Gastroesophageal sphincter (tissue), 4 donors: ENCODE measurements around the gene VASN. TPM values are rescaled to one million over a fixed set of nuclear protein-coding genes. Genes with fewer than 3 reads are reported as not detected.

Experiments
- ATAC-seq: fragments of 150-250 bp; one replicate; pipeline ENCODE4 v1.9.1; 2016; ENCODE audit warnings: mild to moderate bottlenecking, moderate library complexity
- H3K27ac ChIP-seq, 4 donors: fragments of 200-600 bp; sonication (generic) in 3 of 4; 1 replicate in 3 of 4; 2 replicates in 1 of 4; pipeline ENCODE4 v1.5.1; 2016 to 2019
- H3K27me3 ChIP-seq: fragments of 200-600 bp; sonication (generic); one replicate; pipeline ENCODE4 v1.5.1; 2019
- H3K36me3 ChIP-seq, 2 donors: fragments of 200-600 bp; sonication (generic); one replicate each; pipeline ENCODE4 v1.5.1; 2019; ENCODE audit warnings: control low read depth in 1 of 2
- H3K4me1 ChIP-seq, 3 donors: fragments of 200-600 bp; sonication (generic); 1 replicate in 2 of 3; 2 replicates in 1 of 3; pipeline ENCODE4 v1.5.1; 2016 to 2019; ENCODE audit warnings: control low read depth in 2 of 3
- H3K4me3 ChIP-seq, 2 donors: fragments of 200-600 bp; sonication (generic); one replicate each; pipeline ENCODE4 v1.5.1; 2019; ENCODE audit warnings: mild to moderate bottlenecking in 1 of 2, moderate library complexity in 1 of 2
- H3K9me3 ChIP-seq, 3 donors: fragments of 200-600 bp; sonication (generic); one replicate each; pipeline ENCODE4 v1.5.1; 2017 to 2019; ENCODE audit warnings: control low read depth in 2 of 3
- EP300 ChIP-seq: sonication (generic); formaldehyde crosslinking; IDR thresholded peaks from one replicate; pipeline ENCODE4 v1.6.1; 2017; ENCODE audit warnings: antibody characterized with exemption, mild to moderate bottlenecking
- POLR2A ChIP-seq, 2 donors: fragments of 450-650 bp; IDR thresholded peaks; one replicate each; pipeline ENCODE4 v1.6.1; 2017; ENCODE audit warnings: antibody characterized with exemption in 2 of 2, mild to moderate bottlenecking in 2 of 2, moderate library complexity in 1 of 2
- POLR2AphosphoS5 ChIP-seq: sonication (generic); formaldehyde crosslinking; IDR thresholded peaks from one replicate; pipeline ENCODE4 v1.6.1; 2017; ENCODE audit warnings: antibody characterized with exemption
- WGBS, 2 donors: methylation state at CpG; one replicate each; pipeline ENCODE4 v1.1.5; 2018; ENCODE audit warnings: low coverage in 1 of 2; 5-methylcytosine and 5-hydroxymethylcytosine counted together
- total RNA-seq, 4 donors: library from RNA; depleted of rRNA; stranded (reverse); fragments of >200 nt; gene quantifications; one replicate each; pipeline ENCODE4 v1.1.0, GENCODE V29; 2016
- TF ChIP-seq, protein P1 (sequence below), 4 experiments: fragments of 200-600 bp in 2 of 4; fragments of 450-650 bp in 2 of 4; sonication (generic) in 1 of 4; IDR thresholded peaks; one replicate each; pipeline ENCODE4 v1.5.1; 2017 to 2019; ENCODE audit warnings: antibody characterized with exemption in 4 of 4, mild to moderate bottlenecking in 2 of 4, moderate library complexity in 2 of 4

Gene VASN
- total RNA-seq, 4 donors from 2014 or later = 6.8 to 35.8 (median 19.9) TPM

DNA sequence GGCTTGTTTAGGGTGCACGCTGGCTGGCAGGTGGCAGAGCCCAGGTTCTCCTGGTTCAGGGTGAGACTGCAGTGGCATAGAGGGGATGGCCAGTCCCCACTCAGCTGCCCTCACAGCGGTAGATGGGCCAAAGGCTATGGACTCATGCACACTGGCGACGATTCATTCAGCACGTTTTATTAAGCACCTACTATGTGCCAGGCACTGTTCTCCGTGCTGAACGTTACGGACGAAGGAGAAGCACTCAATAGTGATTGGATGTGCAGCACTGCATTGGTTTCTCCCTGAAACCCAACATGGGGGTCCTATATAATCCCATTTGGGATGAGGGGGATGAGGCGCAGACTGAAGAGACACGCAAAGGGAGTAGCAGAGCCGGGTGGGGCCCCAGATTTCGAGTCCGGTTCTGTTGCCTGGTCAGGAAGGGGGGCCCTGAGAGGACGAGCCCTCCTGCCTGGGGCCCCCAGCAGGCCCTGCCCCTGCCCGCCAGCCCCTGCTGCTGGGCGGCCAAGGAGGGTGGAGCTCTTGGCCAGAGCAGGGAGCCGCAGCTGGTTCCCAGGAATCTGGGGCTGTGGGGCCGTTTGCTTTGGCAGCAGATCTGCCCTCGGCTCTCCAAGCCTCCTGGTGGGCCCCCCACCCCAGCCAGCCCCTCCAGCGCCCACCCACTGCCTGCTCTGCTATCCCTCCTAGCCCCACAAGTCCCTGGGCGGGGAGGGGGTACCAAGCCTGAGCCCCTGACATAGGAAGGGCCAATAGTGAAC lies 47.0 kb upstream of the VASN start:
- no peaks in the 10 kb centered on the region for H3K9me3 ChIP-seq
- peaks cover 7 to 100% (median 80%) of the 10 kb centered on the region in 3 donors for H3K4me1 ChIP-seq
- no peaks in the 10 kb centered on the region for H3K27me3 ChIP-seq
- WGBS, 2 donors = 60% methylated on average over 8 of the region's 22 CpGs; no CpG with 5 or more reads in 1 of the 2 donors
- H3K27ac ChIP-seq = peak overlapping the region; percentile 8 to 100 (median 98)
- no peak for ATAC-seq
- TF ChIP-seq POLR2A (IDR thresholded peaks at IDR 0.05) = no peak
- TF ChIP-seq EP300 = no peak
- no peak for TF ChIP-seq POLR2AphosphoS5
- TF ChIP-seq, protein P1, sequence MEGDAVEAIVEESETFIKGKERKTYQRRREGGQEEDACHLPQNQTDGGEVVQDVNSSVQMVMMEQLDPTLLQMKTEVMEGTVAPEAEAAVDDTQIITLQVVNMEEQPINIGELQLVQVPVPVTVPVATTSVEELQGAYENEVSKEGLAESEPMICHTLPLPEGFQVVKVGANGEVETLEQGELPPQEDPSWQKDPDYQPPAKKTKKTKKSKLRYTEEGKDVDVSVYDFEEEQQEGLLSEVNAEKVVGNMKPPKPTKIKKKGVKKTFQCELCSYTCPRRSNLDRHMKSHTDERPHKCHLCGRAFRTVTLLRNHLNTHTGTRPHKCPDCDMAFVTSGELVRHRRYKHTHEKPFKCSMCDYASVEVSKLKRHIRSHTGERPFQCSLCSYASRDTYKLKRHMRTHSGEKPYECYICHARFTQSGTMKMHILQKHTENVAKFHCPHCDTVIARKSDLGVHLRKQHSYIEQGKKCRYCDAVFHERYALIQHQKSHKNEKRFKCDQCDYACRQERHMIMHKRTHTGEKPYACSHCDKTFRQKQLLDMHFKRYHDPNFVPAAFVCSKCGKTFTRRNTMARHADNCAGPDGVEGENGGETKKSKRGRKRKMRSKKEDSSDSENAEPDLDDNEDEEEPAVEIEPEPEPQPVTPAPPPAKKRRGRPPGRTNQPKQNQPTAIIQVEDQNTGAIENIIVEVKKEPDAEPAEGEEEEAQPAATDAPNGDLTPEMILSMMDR (IDR thresholded peaks at IDR 0.05) = no peak
- H3K36me3 ChIP-seq = no peaks in the 10 kb centered on the region
- no peak overlapping the region for H3K4me3 ChIP-seq

DNA sequence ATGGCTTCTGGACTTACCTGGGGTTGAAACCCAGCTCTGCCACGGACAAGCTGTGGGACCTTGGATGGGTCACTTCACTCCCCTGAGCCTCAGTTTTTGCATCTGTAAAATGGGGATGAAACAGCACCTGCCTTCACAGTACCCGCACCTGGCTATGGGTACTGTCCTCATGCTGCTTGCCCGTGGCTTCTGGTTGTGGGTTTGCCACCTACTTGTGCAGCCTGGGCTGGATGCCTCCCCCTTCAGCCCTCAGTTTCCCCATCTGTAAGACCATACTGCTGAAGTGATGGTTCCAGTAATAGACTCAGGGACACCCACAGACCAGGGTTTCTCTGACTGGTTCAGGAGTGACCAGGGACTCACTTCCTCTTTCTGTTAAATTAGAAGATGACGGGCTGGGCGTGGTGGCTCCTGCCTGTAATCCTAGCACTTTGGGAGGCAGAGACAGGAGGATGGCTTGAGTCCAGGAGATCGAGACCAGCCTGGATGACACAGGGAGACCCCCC lies 46.3 kb upstream of the VASN start:
- Histone ChIP-seq H3K36me3 (no peaks in the 10 kb centered on the region), H3K9me3 (no peaks in the 10 kb centered on the region), H3K4me1 (peaks cover 7 to 100% (median 78%) of the 10 kb centered on the region in 3 donors), H3K27ac (peak overlapping the region; percentile 8 to 100 (median 98)), H3K27me3 (no peaks in the 10 kb centered on the region), H3K4me3 (no peak overlapping the region)
- 80 to 94% methylated on average over 1 to 3 of the region's 6 CpGs for WGBS, 2 donors
- no peak for TF ChIP-seq EP300
- ATAC-seq = no peak

DNA sequence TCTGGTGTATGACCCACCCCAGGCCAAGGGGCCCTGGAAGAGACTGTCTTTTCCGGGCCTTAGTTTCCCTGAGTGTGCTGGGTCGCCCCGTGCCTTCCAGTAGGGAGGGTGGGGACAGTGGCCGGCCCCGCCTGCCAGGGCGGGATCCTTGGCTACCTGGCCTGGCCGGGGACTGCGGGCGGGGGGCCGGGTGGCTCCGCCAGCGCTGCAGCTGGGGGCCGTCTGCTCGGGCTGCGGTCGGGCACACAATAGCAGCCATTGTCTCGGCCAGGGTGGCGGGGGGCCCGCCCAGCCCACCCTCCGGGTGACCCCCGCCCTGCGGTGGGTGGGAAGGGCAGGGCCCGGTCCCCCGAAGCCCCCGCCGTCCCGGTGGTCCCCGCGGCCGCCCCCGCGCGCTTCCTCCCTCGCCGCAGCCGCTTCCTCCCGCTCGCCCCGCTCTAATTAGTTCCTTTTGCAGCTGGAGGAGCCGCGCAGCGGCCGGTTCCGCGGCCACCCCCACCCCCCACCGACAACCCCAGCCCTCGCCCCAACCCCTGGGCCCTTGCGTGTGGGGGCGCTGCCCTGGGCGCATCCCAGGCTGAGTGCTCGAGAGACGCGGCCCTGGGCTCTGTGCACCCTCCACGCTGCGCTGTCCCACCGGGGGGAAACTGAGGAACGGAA lies 44.1 kb upstream of the VASN start:
- TF ChIP-seq, protein P1 (IDR thresholded peaks at IDR 0.05) = no peak
- TF ChIP-seq EP300 = no peak
- no peak for TF ChIP-seq POLR2AphosphoS5
- TF ChIP-seq POLR2A (IDR thresholded peaks at IDR 0.05) = no peak
- no peaks in the 10 kb centered on the region for H3K9me3 ChIP-seq
- no peaks in the 10 kb centered on the region for H3K27me3 ChIP-seq
- peak overlapping the region; percentile 52 to 89 (median 86) for H3K27ac ChIP-seq
- H3K4me1 ChIP-seq = peaks cover 7 to 85% (median 62%) of the 10 kb centered on the region in 3 donors
- no peak for ATAC-seq
- peak overlapping the region; percentile 23 to 54 for H3K4me3 ChIP-seq
- 50% methylated on average over 1 of the region's 57 CpGs; no CpG with 5 or more reads in 1 of the 2 donors for WGBS, 2 donors
- peaks cover 0 to 7% of the 10 kb centered on the region in 2 donors for H3K36me3 ChIP-seq

DNA sequence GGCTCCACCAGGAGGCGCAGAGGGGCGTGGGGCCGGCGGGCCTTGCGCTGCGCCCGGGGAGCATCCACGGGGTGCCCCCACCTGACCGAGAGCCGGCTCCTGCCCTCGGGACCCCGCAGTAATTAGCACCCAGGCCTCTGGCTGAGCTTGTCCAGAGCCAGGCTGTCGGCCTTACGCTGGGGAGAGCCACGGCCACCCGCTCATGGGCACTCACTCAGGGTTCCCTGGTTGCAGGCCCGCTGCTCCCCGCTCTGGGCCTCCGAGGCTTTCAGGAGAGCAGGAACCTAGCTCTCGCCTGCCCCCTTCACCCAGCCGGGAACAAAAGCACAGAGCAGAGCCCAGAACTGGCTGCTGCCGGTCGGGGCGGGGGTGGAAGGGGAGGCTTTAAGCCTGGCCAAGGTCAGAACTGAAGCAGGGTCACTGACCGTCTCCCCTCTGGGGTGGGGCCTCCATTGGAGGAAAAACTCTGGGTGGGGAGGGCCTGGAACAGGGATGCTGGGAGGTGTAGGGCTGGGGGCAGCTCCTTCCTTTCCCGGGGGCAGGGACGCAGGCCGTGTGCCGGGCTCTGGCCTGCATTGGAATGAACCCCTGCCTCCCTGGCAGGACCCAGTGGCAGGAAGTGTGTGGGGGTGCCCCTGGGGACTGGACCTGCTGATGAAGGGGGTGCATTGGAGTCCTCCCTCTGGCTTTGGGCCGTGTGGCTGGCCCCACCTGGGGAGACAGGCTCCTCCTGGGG lies 43.4 kb upstream of the VASN start:
- ATAC-seq = peak; percentile 84
- peaks cover 7 to 78% (median 55%) of the 10 kb centered on the region in 3 donors for H3K4me1 ChIP-seq
- peak overlapping the region; percentile 23 to 54 for H3K4me3 ChIP-seq
- WGBS, 2 donors = 15% methylated on average over 5 of the region's 30 CpGs; no CpG with 5 or more reads in 1 of the 2 donors
- H3K9me3 ChIP-seq = no peaks in the 10 kb centered on the region
- peaks cover 0 to 14% of the 10 kb centered on the region in 2 donors for H3K36me3 ChIP-seq
- peak overlapping the region; percentile 52 to 89 (median 86) for H3K27ac ChIP-seq
- TF ChIP-seq, protein P1 (IDR thresholded peaks at IDR 0.05) = peak in 3 of 4 experiments; percentile 71 to 76 (median 75)
- TF ChIP-seq POLR2AphosphoS5 (peak; percentile 11), EP300 (no peak), POLR2A (IDR thresholded peaks at IDR 0.05) (no peak)
- H3K27me3 ChIP-seq = no peaks in the 10 kb centered on the region
